ENCODE measurements around the gene GRAMD1A. TPM values are rescaled to one million over a fixed set of nuclear protein-coding genes. Genes with fewer than 3 reads are reported as not detected.

GRAMD1A gene
- total RNA-seq, 2 experiments from 2014 or later = 221 to 229 TPM

DNA sequence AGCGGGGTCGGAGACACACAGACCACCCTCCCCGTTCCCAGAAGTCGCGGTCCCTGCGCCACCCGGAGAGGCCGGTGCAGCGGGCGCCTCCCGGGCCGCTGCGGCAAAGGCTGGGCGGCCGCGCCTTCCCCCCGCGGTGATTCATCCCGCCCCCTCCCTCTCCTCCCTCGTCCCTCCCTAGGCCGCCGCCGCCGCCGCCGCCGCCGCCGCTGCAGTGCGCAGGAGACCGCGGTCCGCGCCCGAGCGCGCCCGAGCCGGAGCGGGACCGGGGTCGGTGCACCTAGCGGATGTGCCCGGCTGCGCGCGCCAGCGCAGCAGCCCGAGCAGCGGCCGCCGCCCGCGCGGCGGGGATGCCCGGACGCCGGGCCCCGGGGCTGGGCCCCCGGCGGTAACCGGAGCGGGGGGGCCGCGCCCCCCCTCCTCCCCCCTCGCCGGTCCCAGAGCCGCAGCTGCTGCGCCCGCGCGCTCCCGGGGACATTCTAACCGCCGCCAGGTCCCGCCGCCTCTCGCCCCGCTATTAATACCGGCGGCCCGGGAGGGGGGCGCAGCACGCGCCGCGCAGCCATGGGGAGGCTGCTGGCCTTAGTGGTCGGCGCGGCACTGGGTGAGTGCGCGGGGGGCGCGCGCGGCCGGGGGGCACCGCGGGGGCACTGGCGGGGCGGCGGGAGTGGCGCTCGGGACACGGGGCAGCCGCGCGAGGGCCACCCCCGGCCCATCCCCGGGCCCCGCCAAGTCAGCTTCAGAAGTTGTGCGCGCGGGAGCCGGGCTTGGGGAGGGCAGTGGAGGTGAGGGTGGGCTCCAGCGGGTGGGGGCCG, 30.3 kb downstream of the GRAMD1A start, which contains the start of gene SCN1B:
Gene SCN1B, plus strand, starts transcription at position 214 of the 815 bp plus-strand sequence. Its CDS starts 351 bp downstream, at position 565.
- peak in 12 of 14 experiments; percentile 49 to 80 (median 66) for DNase-seq
- H3K4me3 Mint-ChIP-seq = peak within 1 kb of the TSS; percentile 84
- peaks cover 15% of the 10 kb centered on the region for H3K4me1 ChIP-seq (ENCODE audit: insufficient read depth, low read length)
- no peaks in the 10 kb centered on the region for H3K9me3 Mint-ChIP-seq
- POLR2A ChIA-PET = interaction anchor here (1.6 kb wide), 1 partner anchor 16 kb away, joined by 7 read pairs; no protein-coding TSS in a partner anchor
- CTCF ChIA-PET = interaction anchor here (0.7 to 1.4 kb wide), 2 partner anchors 13 to 29 kb away, joined by 3 to 5 read pairs; no protein-coding TSS in a partner anchor
- H3K27ac Mint-ChIP-seq = no peak within 1 kb of the TSS
- peaks cover 18% of the 10 kb centered on the region for H3K36me3 ChIP-seq (ENCODE audit: insufficient read depth, low read length)
- H3K27me3 ChIP-seq (ENCODE audit: control insufficient read depth in 1 of 2, insufficient read depth in 2 of 2, low read length in 2 of 2) = peaks cover 6 to 19% of the 10 kb centered on the region in 2 experiments
- H3K9me3 ChIP-seq (ENCODE audit: control insufficient read depth in 1 of 2, insufficient read depth in 1 of 2, low read length in 2 of 2) = no peaks in the 10 kb centered on the region
- H3K27ac ChIP-seq (ENCODE audit: low read depth in 1 of 2, low read length in 2 of 2) = no peak within 1 kb of the TSS
- H3K4me1 Mint-ChIP-seq (ENCODE audit: low read depth) = peaks cover 11% of the 10 kb centered on the region
- intact Hi-C loops (cut with DNase I, micrococcal nuclease) = no loop called here
- TF ChIP-seq, protein P1, sequence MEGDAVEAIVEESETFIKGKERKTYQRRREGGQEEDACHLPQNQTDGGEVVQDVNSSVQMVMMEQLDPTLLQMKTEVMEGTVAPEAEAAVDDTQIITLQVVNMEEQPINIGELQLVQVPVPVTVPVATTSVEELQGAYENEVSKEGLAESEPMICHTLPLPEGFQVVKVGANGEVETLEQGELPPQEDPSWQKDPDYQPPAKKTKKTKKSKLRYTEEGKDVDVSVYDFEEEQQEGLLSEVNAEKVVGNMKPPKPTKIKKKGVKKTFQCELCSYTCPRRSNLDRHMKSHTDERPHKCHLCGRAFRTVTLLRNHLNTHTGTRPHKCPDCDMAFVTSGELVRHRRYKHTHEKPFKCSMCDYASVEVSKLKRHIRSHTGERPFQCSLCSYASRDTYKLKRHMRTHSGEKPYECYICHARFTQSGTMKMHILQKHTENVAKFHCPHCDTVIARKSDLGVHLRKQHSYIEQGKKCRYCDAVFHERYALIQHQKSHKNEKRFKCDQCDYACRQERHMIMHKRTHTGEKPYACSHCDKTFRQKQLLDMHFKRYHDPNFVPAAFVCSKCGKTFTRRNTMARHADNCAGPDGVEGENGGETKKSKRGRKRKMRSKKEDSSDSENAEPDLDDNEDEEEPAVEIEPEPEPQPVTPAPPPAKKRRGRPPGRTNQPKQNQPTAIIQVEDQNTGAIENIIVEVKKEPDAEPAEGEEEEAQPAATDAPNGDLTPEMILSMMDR (IDR thresholded peaks at IDR 0.05) = no peak
- H3K4me3 ChIP-seq (ENCODE audit: low read length) = peak within 1 kb of the TSS; percentile 42
- peaks cover 24% of the 10 kb centered on the region for H3K27me3 Mint-ChIP-seq
- peak; percentile 69 for ATAC-seq (ENCODE audit: poor library complexity)
- peaks cover 29% of the 10 kb centered on the region for H3K36me3 Mint-ChIP-seq (ENCODE audit: low read depth)

DNA sequence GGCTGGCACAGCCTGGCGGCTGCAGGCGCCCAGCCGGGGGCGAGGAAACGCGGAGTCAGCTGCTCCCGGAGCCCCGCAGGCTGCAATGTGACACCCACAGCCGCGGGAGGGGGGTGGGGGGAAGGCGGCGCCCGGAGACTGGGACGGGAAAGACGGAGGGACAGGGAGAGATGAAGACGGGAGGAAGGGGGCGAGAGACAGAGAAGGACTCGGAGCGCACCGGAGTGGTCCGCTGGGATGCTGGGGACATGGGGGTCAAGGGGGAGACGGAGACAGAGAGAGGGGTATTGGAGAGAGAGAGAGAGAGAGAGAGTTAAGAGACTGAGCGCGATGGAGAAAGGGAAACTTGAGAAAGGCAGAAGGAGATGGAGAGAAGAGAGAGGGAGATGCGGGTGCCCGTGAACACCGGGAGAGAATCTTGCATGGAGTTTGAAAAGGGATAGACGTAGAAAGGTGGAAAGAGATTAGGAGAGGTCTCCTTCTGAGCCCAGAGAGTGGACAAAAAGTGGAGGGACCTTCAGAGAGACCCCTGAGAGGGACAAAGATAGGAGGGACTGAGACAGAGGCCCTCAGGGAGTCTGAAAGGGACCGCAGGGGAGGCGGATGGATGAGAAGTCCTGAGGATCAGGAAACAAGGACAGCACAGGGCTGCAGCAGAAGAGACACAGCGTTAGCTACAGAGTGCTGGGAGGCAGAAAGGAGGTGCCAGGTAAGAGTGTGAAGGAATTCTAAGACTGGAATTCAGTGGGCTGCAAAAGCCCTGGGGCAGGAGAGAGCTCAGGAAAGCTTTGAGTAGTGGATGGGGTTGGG, 31.2 kb downstream of the GRAMD1A start:
- Mint-ChIP-seq H3K4me1 (ENCODE audit: low read depth) (peaks cover 11% of the 10 kb centered on the region), H3K27ac (no peak overlapping the region), H3K36me3 (ENCODE audit: low read depth) (peaks cover 21% of the 10 kb centered on the region), H3K4me3 (peak overlapping the region; percentile 84), H3K9me3 (no peaks in the 10 kb centered on the region), H3K27me3 (peaks cover 24% of the 10 kb centered on the region)
- Histone ChIP-seq H3K4me1 (ENCODE audit: insufficient read depth, low read length) (peaks cover 15% of the 10 kb centered on the region), H3K9me3 (ENCODE audit: control insufficient read depth in 1 of 2, insufficient read depth in 1 of 2, low read length in 2 of 2) (no peaks in the 10 kb centered on the region), H3K27me3 (ENCODE audit: control insufficient read depth in 1 of 2, insufficient read depth in 2 of 2, low read length in 2 of 2) (peaks cover 6 to 19% of the 10 kb centered on the region in 2 experiments), H3K4me3 (ENCODE audit: low read length) (peak overlapping the region; percentile 16), H3K27ac (ENCODE audit: low read depth in 1 of 2, low read length in 2 of 2) (no peak overlapping the region), H3K36me3 (ENCODE audit: insufficient read depth, low read length) (peaks cover 10% of the 10 kb centered on the region)
- POLR2A ChIA-PET = interaction anchor here (1.1 to 1.6 kb wide), 2 partner anchors 17 to 40 kb away, joined by 3 to 7 read pairs; no protein-coding TSS in a partner anchor
- intact Hi-C loops (cut with DNase I, micrococcal nuclease) = no loop called here
- TF ChIP-seq, protein P1 (IDR thresholded peaks at IDR 0.05) = no peak
- ATAC-seq (ENCODE audit: poor library complexity) (no peak), DNase-seq (peak in 1 of 14 experiments; percentile 13)
- CTCF ChIA-PET = interaction anchor here (0.7 kb wide), 1 partner anchor 30 kb away, joined by 3 read pairs; no protein-coding TSS in a partner anchor

DNA sequence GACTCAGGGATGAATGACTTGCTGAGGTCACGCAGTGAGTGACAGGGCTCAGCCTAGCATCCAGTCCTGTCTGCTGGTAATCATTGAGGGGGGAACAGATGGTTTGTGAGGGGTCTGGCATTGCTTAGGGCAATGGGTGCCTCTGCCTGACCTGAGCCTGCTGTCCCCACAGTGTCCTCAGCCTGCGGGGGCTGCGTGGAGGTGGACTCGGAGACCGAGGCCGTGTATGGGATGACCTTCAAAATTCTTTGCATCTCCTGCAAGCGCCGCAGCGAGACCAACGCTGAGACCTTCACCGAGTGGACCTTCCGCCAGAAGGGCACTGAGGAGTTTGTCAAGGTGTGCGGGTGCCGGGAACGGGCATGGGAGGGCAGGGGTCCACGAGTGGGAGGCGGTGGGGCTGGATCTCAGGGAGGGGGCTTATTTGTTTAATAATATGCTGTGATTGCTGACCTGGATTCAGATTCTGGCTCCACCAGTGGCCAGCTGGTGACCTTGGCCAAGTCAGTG, 32.3 kb downstream of the GRAMD1A start:
- H3K4me1 Mint-ChIP-seq (ENCODE audit: low read depth) = peaks cover 11% of the 10 kb centered on the region
- no peaks in the 10 kb centered on the region for H3K9me3 Mint-ChIP-seq
- intact Hi-C loops (cut with DNase I, micrococcal nuclease) = no loop called here
- H3K36me3 Mint-ChIP-seq (ENCODE audit: low read depth) = peaks cover 11% of the 10 kb centered on the region
- DNase-seq (no peak), ATAC-seq (ENCODE audit: poor library complexity) (no peak)
- TF ChIP-seq, protein P1 (IDR thresholded peaks at IDR 0.05) = no peak
- H3K9me3 ChIP-seq (ENCODE audit: control insufficient read depth in 1 of 2, insufficient read depth in 1 of 2, low read length in 2 of 2) = no peaks in the 10 kb centered on the region
- H3K27me3 ChIP-seq (ENCODE audit: control insufficient read depth in 1 of 2, insufficient read depth in 2 of 2, low read length in 2 of 2) = peaks cover 6 to 19% of the 10 kb centered on the region in 2 experiments
- no peak overlapping the region for H3K27ac ChIP-seq (ENCODE audit: low read depth in 1 of 2, low read length in 2 of 2)
- peaks cover 24% of the 10 kb centered on the region for H3K27me3 Mint-ChIP-seq
- ChIA-PET CTCF (no interaction called here), POLR2A (no interaction called here)
- no peak overlapping the region for H3K4me3 ChIP-seq (ENCODE audit: low read length)
- no peak overlapping the region for H3K27ac Mint-ChIP-seq
- no peak overlapping the region for H3K4me3 Mint-ChIP-seq
- H3K36me3 ChIP-seq (ENCODE audit: insufficient read depth, low read length) = peaks cover 3% of the 10 kb centered on the region
- H3K4me1 ChIP-seq (ENCODE audit: insufficient read depth, low read length) = peaks cover 15% of the 10 kb centered on the region

All from CD4-positive, alpha-beta T cell (primary cell).